HG03280 (cell line): ENCODE results near the gene BIVM.

Experiments used
- ATAC-seq: cut with Tn5 transposase; IDR thresholded peaks from one replicate; pipeline ENCODE4 v1.9.1; 2021; ENCODE audit warnings: mild to moderate bottlenecking, moderate library complexity; ENCODE audit not compliant: unreplicated experiment

BIVM gene

DNA sequence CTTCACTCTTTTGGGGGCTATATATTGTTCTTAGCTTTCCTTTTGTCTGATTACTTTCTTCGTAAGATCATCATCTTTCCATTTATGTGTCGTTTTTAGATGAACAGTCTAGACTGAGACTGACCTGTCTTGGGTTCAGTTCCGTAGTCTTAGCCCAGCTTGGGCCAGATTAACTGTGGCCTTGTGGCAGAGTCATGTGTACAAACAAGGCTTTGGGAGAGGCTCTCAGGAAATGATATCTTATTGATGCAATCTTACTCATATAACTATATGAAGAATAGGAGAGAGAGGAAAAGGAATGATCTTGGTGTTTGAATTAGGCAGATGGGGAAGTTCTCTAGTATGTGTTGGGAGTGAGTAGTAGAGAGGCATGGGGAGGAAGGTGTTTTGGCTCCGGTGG lies 40.1 kb downstream of the BIVM start:
- no peak for ATAC-seq

DNA sequence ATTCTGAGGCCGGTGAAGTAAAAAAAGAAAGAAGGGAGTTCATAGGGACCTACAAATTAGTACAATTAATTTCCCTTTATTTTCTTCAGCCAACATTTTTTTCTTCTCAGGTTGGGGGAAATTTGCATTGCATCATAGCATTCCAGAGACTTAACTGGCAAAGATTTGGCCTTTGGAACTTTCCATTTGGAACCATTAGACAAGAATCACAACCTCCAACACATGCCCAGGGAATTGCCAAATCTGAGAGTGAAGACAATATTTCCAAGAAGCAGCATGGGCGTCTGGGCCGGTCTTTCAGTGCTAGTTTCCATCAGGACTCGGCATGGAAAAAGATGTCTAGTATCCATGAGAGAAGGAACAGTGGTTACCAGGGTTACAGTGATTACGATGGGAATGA lies 40.5 kb downstream of the BIVM start:
- ATAC-seq = no peak

DNA sequence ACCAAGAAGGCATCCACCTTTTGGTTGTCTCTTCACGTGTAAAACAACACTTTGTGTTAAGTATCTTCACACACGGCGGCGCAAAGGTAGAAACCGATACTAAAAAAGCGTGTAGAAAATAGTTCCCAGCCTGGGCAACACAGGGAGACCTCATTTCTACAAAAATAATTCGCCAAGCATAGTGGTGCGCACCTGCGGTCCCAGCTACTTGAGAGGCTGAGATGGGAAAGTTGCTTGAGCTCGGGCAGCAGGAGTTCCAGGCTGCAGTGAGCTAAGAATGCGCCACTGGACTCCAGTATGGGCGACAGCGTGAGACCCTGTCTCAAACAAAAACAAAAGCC lies 46.3 kb downstream of the BIVM start:
- peak; percentile 19 for ATAC-seq

DNA sequence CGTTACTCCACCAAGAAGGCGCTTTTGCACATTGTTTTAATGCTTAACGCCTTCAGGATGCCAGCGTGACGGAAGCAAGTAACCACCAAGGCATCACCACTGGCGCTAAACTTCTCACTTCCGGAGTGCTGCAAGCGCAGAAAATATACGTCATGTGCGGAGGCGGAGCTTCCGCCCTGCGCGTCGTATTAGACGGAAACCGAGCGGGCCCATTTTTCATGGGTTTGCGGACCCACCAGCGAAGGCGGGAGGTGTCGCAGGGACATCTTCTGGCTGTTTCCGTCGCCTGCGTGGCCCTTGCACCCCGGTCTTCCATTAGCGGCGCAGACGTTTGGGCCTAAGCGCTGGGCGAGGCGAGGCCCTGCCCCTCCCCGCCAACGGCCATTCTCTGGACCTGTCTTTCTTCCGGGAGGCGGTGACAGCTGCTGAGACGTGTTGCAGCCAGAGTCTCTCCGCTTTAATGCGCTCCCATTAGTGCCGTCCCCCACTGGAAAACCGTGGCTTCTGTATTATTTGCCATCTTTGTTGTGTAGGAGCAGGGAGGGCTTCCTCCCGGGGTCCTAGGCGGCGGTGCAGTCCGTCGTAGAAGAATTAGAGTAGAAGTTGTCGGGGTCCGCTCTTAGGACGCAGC lies 46.8 kb downstream of the BIVM start, which contains the start of gene ERCC5:
ERCC5 (plus strand) TSS at position 403 of the 631 bp plus-strand sequence. CDS start 235 bp downstream, outside the sequence.
- ATAC-seq = peak; percentile 83

DNA sequence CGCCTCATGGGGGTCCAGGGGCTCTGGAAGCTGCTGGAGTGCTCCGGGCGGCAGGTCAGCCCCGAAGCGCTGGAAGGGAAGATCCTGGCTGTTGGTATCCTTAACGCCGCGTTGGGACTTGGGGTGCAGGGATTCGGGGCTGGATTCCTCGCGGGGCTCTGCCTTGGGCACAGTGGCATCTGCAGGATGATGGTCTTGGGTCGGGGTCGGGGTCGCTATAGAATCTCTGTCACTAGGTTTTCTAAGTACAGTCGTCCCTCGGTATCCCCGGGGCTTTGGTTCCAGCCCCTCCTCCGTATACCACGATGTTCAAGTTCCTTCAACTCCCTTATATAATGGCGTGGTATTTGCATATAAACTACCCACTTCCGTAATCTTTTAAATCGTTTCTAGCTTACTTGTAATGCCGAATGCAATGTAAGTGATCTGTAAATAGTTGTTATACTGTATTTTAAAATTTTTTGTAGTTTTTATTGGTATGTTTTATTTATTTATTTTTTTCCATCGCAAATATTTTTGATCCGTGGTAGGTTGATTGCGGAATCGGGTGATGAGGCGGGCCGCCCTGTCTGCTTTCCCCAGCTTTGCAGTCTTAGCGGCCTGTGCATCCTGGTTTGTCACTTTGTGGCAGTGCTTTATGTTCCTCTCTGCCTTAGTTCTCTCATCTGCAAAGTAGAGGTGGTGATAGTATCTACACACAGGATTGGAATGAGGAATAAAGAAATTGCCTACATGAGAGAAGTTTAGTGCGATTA lies 47.5 kb downstream of the BIVM start:
- peak; percentile 37 for ATAC-seq

DNA sequence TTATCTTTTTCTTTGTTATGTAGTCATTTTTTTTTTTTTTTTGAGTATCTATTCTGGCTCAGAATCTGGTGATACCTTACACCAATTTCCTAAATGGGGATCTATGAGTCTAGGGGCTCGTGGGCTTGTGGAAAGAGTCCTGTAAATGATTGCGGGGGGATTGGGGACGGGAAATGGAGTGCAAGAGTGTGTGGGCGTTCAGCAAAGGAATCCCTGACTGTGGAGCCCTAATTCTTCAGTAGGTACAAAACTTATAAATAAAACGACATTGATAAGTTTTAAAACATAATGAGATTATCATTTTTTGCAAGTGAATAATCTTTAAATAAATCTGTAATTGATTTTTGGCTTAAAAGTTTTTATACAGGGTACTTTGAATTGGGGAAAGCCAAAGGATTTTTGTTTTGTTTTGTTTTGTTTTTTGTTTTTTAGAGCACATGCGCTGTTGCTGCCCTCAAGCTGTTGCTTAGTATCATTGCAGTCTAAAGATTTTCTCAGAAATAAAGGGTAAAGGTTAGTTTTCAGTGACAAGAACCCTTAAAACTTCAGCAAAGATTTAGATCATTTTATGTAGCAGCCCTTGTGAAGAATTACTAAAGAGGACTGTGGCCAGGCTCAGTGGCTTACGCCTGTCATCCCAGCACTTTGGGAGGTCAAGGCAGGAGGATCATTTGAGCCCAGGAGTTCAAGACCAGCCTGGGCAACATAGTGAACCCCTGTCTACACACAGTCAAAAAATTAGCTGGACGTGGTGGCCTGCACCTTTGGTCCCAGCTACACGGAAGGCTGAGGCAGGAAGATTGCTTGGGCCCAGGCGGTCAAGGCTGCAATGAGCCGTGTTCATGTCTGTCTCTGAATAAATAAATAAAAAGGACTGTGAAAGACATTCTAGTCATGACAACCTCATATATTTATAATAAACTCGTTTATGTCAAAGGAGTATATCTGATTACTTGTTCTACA lies 48.6 kb downstream of the BIVM start:
- no peak for ATAC-seq

DNA sequence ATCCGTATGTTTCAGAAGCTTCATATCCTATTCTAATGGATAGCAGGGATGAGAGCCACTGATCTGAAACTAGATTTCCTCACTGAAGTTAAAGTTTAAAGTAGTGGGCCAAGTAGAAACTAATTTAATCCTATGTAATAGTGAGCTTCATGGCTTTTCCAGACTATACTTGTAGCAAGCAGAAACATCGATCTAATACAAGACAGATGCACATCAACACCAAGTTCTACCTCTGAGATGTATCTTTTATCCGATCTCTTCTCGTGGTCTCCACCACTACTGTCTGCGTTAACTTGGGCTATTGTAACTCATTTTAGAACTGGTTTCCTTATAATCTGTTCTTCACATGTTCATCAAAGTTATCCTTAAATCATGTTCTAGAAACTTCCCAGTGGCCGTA lies 50.0 kb downstream of the BIVM start:
- no peak for ATAC-seq

DNA sequence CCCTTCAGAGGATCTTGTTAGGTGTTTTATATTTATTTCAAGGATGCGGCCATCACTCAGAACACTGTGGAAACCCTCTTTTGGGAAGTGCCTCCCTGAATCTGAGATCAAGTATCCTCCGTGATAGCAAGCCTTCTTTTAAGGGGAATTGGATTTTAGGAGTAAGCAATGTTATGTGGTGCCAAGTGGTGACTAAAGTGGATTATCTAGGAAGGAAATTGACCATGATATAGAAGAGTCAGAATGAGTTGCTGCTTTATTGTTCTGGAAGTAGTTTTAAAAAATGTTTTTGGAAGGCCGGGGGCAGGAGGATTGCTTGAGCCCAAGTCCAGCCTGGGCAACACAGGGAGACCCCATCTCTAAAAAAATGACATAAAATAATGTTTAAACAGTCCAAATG lies 53.6 kb downstream of the BIVM start:
- ATAC-seq = no peak

DNA sequence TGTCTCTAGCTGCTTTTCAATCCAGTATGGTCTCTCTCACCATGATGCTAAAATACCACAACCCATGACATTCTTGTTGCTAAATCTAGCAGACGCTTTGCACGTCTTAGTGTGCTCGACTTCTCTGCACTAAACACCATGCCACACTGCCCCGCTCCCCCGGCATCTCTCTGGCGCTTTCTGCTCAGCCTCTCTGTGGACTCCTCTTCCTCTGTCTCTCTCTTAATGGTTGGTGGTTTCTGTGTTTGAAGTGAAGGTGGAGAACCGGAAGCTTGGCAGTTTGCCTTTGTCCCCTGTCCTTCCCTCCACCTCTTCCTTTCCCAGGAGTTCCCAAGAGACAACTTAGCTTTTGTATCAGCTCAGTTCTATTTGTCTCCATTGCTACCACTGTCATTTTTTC lies 55.8 kb downstream of the BIVM start:
- ATAC-seq = no peak

DNA sequence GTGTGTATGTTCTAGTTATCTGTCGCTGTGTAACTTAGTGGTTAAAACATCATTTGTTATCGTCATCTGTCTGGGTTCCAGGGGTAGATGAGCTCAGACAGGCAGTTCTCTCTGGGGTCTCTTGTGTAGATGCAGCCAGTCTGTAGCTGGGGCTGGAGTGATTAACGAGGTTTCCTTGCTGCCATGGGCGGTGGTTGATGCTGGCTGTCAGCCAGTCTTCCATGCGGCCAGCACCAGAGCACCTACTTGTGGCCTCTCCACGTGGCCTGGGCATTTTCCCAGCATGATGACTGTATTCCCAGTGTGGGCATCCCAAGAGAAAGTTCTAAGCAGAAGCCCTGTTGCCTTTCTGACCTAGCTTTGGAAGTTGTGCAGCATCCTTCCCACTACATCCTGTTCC lies 57.6 kb downstream of the BIVM start:
- ATAC-seq = no peak

DNA sequence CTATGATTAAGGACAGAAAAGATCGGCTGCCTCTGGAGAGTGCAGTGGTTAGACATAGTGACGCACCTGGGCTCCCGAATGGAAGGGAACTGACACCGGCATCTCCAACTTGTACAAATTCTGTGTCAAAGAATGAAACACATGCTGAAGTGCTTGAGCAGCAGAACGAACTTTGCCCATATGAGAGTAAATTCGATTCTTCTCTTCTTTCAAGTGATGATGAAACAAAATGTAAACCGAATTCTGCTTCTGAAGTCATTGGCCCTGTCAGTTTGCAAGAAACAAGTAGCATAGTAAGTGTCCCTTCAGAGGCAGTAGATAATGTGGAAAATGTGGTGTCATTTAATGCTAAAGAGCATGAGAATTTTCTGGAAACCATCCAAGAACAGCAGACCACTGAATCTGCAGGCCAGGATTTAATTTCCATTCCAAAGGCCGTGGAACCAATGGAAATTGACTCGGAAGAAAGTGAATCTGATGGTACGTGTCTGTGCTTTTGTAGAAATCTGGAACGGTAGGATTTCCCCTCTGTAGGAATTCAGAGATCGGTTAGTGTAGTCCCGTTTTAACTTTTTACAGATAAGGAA lies 63.8 kb downstream of the BIVM start:
- ATAC-seq = no peak

DNA sequence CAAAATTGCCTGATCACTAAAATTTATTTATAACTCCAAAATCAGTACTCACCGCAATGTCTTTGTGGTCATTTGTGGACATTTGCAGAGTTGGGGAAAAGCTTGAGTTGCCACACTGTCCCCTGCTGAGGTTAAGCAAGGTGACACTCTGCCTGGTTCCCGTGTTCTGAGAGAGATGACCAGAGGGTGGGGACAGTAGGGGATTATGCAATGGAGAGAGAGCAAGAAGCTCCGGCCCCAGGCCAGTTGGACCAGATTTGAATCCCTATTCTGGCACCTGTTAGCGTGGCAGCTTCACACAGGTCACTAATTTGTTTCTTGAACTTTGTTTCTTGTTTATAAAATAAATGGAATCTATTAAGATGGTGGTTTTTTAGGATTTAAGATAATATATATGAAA lies 64.7 kb downstream of the BIVM start:
- no peak for ATAC-seq

DNA sequence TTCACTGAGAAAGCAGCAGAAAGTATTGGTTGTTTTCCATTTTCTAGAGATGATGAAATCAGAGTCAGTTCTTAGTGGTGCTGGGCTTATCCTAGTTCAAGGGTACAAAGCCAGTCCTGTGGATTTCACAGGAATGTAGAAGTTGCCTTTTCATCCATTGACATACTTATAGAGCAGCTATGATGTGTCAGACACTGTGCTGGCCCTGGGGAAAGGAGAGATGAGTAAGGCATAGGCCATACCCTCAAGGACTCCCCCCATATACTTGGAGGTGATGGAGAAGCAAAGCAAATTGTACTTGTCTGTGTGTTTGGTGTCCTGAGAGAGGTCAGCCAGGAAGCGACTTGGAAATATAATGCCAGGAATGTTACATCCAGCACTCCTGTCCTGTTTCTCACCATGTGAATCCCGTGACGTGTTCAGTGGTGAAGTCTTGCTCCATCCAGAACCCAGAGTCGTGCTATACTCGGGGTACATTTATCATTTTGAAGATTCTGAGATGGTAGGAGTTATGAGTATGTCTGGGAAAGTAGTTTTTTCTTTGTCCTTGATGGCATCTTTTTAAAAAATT lies 69.5 kb downstream of the BIVM start:
- no peak for ATAC-seq

DNA sequence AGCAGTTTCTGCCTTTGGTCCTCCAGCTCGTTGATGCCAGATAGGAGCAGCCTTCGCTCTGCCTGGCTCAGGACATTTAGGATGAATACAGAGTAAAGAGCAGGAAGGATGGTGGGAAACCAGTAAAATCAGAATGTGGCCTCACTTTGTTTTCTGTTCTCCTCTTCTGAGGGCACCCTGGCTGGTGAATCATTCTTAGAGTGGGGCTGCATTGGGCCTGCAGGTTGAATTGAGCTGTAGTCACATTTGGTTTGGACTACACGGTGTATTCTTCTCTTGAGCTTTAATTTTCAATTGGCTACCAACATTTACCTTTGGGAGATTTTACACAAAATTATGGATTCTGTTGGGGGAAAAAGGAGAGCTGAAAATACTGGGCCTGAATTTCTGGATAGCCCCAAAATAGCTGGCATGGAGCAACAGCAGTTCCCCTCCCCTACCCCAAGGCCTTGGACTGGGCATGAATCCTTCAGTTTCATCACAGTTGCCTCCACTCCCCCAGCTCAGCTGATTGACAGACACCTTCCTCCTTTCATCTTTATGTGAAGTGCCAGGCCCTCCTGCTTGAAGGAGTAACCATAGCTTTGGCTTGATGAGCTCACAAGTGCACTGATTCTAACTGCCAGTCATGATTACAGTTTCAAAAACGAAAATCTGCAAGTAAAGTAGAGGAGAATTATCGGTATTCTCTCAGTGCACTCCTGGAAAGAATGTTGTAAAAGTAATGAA lies 71.2 kb downstream of the BIVM start:
- peak; percentile 20 for ATAC-seq

DNA sequence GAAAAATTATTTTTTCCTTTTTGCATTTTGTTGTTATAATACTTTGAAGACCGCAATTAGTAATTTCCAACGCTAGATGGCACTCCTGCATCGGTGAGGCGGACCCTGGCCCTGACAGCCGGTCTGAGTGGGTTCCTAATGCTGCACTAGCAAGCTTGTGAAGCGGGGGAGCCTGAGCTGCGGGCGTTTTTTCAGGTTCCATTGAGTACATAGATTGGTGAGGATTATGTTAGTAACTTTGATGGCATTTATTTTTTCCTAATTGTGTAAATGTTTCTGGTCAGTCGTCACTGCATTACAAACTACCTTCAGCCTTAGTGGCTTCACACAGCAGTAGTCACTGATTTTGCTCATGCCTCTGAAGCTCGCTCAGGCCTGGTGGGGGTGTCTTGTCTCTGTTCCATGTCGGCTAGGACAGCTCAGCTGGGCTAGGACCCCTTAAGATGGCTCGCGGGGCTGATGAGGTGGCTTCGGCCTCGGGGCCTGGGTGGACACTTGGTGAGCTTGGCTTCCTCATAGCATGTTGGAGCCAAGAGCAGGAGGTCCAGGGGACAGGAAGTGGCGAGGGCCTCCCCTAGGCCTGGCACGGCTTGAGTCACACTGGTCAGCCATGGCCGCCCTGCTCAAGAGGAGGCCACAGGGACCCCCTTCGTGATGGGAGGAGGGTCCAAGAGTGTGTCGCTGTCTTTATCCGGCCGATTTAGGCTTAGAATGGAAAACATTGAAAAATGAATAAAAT lies 71.9 kb downstream of the BIVM start:
- ATAC-seq = peak; percentile 68

DNA sequence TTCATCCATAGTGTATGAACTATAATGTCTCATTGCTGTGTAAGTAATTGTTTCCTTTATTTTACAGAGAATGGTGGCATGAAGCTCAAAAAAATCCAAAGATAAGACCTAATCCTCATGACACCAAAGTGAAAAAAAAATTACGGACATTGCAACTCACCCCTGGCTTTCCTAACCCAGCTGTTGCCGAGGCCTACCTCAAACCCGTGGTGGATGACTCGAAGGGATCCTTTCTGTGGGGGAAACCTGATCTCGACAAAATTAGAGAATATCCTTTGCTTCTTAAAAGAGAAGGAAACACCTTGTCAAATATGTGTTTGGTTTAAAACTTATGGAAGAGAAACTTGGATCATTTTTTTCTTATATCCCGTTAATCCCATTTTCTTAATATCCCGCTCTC lies 73.2 kb downstream of the BIVM start:
- no peak for ATAC-seq

DNA sequence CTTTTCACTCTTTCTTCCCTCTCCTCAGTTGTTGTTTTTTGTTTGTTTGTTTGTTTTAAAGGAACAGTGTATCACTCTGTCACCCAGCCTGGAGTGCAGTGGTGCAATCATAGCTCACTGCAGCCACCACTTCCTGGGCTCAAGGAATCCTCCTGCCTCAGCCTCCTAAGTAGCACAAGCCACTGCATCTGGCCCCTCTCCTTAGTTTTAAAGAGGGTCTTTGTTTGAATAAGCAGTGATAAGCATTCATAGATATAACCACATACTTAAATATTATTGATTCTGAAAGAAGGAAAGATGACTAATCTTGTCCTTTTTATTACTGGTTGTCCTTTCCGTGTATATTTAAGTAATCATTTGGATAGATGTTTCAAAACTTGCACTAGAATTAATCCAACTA lies 73.6 kb downstream of the BIVM start:
- no peak for ATAC-seq

DNA sequence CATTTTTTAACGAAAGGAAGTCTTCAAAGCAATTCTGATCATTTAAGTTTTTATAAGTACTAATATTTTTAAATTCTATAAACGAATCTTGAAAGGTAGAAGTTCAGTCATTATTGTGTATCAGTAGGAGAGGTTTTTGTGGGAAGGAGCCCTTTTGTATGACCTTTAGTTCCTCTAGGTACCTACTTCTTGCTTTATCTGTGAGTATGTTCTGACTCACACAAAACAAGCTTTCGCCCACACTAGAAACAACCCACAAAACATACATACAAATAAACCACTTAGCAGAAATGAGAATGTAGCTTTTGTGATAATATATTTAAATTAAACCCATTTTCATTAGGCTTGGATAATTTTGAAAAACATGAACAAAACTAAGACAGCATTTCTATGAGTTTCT lies 74.7 kb downstream of the BIVM start:
- ATAC-seq = peak; percentile 69

DNA sequence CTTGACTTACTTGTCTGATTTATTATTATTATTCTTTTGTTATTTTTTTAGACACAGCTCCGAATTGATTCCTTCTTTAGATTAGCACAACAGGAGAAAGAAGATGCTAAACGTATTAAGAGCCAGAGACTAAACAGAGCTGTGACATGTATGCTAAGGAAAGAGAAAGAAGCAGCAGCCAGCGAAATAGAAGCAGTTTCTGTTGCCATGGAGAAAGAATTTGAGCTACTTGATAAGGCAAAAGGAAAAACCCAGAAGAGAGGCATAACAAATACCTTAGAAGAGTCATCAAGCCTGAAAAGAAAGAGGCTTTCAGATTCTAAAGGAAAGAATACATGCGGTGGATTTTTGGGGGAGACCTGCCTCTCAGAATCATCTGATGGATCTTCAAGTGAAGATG lies 76.3 kb downstream of the BIVM start:
- no peak for ATAC-seq

DNA sequence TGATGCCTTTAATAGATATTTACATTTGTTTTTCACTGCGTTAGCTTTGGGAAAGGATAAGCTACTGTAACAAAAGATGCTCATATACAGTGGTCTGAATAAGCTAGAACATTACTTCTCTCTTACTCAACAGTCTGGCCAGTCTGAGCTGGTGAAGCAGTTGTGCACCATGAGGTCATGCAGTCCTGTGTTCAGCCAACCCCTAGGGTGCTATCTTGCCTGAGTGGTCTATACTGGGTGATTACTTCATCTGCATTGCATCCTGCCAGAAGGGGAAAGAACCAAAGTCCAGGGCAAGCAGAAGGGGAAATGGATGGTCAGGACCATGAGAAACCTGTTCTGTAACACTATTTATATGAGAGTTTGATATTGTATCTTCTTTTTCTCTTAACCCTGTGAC lies 78.4 kb downstream of the BIVM start:
- no peak for ATAC-seq
